GM18951 (cell line): Measurements from ENCODE around the gene PRKAG2.

Experiments
- POLR2A ChIP-seq: IDR thresholded peaks from 4 replicates; pipeline ENCODE4 v1.6.1; 2011; ENCODE audit warnings: mild to moderate bottlenecking; ENCODE audit not compliant: insufficient read length, insufficient read depth; ENCODE audit errors: extremely low read depth
- in situ Hi-C: fragments of 300-500 bp; cut with MboI; formaldehyde crosslinking; loops from one replicate; pipeline ENCODE4 v1.12.0; 2022; ENCODE audit warnings: low sequenced_read_pairs, mixed read lengths, inconsistent platforms; ENCODE audit not compliant: unreplicated experiment

The PRKAG2 gene

DNA sequence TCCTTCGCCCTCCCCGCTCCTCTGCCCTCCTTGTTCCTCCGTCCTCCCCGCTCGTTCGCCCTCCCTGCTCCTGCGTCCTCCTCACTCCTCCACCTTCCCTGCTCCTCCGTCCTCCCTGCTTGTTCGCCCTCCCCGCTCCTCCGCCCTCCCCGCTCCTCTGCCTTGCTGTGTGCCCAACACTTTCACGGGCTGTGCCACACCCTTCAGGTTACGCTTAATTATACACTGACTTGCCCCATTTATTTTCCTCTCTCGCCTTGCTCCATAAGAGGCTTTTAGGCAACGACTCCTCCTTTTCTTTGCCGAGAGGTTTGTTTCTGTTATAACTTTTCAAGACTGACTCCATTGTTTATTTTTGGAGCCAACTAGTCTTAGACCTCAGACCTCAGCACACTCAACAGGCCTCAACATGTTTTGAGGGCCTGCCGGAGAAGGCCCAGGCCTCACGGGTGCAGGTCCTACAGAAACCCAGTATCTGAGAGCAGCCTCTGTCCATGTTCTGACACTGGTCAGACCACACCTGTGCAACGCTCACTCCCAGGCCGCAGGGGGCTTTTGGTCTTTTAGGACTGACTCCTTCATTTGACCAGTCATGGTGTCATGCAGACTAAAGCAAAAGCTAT lies 18.2 kb upstream of the PRKAG2 start:
- in situ Hi-C loops, result no loop called here
- no peak for TF ChIP-seq POLR2A

DNA sequence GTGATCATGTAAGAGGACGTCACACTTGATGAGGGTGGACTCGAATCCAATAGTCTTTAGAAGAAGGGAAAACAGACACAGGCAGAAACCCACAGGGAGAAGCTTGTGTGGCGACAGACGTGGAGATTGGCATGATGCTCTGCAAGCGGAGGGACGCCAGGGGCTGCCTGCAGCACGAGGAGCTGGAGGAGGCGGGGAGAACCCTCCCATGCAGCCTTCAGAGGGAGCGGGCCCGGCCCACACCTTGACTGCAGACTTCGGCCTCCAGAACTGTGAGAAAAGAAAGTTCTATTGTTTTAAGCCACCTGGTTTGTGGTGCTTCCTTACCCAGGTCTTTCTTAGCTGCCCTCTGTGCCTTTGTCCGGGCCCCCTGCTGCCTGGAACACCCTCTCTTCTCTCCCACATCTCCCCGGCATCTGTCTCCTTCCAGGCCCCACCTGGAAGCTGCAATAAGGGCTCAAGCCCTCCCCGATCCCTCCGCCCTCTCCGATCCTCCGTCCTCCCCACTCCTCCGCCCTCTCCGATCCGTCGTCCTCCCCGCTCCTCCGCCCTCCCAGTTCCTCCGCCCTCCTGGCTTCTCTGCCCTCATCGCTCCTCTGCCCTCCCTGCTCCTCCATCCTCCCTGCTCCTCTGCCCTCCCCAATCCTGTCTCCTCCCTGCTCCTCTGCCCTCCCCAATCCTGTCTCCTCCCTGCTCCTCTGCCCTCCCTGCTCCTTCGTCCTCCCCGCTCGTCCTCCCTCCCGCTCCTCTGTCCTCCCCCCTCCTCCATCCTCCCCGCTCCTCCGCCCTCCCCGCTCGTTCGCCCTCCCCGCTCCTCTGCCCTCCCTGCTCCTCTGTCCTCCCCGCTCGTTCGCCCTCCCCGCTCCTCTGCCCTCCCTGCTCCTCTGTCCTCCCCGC lies 17.4 kb upstream of the PRKAG2 start:
- no peak for TF ChIP-seq POLR2A
- in situ Hi-C loops, result no loop called here

DNA sequence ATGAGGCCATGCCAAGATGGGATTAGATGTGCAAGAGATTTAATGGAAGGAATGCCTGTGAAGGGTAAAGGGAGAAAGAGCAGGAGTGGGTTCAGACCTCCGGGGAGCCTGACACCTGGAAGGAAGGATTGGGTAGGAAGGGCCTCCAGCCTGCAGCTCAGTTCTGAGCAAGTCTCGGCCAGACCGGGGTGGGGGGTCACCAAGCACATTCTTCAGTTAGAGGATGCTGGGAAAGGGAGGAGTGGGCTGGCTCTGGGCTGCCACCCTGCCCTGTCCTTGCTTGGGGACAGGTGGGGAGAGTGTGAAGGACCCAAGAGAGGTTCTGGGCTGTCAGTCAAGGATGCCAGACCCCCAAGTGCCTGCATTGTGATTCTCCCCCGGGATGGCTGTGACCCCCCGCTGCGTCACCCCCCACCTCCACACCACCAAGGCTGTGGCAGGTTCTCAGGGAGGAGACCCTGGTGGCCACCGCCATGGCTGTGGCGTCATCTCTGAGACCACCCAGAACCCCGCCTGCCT lies 16.5 kb upstream of the PRKAG2 start:
- in situ Hi-C loops, result no loop called here
- TF ChIP-seq POLR2A, result no peak

DNA sequence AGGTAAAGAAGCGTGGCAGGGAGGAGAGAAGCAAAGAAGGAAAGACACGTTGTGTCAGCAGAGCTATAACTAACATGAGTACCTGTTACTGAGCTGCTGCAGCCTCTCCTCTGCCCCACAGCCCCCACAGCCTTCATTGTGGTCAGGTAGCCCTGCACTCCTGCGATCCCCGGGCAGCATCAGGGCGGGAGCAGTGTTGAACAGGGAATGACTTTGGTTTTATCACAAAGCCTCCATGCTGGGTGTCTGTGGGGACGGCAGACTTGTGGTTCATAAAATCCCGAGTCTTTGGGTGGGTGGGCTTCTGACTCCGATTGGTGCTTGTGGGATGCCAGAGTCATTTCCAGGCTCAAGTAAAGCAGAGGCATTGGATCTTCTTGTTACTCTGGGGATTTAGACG lies 14.8 kb upstream of the PRKAG2 start:
- TF ChIP-seq POLR2A, result no peak
- in situ Hi-C loops, result no loop called here

DNA sequence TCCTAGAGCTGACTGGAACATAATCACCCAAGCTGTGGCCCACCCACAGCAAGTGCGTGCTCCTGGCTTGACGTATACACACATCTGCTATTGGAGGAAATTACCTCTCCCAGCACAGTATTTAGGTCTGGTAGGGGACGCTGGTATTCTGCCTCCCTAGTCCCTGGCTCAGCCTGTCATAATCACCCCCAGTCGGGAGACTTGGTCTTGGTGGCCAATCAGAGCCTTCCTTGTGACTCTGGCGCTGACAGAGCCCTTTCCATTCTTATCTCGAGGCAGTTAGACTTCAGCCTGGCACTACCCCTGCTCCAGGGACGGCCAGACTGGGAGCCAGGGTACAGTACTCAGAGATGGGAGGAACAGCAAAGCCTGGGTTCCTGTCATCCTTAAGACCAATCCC lies 14.3 kb upstream of the PRKAG2 start:
- TF ChIP-seq POLR2A, result no peak
- in situ Hi-C loops, result no loop called here

DNA sequence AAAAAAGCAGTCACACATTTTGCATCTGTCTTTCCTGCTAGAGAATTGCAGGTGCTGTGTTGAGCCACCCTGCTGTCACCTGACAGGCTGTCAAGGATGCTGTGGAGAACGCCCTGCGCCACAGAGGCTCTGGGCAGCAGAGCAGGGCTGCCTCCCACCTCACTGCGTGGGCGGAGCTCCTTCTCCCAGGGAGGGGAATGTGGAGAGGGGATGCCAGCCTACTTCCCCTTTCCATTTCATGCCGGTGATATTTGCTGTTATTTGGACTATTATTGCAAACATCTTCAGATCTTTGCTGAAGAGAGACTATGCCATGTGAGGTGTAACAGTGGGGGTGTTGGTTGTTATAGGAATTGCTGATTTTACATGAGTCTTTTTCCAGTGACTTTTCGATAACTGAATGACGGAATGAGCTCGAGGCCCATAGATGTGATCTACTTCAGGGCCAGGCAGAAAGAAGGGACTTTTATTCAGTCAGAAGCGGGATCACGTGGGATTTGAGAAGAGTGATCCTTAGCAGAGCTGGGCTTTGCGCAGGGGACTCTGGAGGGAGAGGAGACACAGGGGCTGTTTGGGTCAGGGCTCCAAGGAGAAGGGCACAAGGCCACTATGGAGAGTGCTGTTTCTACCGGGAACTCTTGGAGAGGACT lies 13.6 kb upstream of the PRKAG2 start:
- TF ChIP-seq POLR2A, result no peak
- in situ Hi-C loops, result no loop called here

DNA sequence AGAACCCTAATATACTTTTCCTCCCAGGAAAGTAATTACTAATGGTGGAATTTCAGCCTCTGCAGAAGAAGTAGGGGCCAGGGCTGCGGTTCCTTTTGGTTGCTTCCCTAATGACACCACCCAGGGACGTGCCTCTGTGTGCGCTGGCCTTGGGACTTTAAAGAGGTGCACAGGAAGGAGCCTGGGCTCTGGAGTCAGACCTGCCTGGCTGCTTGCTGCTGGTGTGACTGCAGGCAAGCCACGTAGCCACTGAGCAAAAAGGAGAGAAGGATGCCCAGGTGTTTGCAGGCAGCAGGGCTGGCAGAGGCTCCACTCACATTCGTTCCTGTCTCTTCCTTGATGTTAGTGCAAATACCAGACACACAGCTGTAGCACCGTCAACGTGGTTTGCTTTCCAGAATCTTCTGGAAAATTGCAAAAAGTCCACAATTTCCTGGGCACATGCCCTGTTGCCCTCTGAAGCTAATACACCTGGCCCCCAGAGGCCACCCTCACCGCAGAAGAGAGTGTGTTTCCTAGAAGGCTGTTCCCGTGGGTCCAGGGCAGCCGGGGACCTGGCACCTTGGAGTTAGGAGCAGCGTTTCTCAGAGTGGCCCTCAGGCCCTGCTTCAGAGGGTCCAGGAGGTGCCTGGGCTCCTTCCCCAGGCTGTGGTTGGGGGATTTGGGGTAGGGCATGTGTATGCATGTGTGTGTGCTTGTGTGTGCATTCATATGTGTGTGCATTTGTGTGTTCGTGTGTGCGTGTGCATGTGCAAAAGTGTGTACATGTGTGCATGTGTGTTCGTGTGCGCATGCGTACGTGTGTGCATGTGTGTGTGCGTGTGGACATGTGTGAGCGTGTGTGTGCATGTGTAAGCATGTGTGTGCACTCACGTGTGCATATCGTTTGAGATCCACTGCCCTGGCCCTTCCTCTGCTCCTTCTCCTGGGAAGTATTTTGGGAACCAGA lies 12.8 kb upstream of the PRKAG2 start:
- in situ Hi-C loops, result no loop called here

DNA sequence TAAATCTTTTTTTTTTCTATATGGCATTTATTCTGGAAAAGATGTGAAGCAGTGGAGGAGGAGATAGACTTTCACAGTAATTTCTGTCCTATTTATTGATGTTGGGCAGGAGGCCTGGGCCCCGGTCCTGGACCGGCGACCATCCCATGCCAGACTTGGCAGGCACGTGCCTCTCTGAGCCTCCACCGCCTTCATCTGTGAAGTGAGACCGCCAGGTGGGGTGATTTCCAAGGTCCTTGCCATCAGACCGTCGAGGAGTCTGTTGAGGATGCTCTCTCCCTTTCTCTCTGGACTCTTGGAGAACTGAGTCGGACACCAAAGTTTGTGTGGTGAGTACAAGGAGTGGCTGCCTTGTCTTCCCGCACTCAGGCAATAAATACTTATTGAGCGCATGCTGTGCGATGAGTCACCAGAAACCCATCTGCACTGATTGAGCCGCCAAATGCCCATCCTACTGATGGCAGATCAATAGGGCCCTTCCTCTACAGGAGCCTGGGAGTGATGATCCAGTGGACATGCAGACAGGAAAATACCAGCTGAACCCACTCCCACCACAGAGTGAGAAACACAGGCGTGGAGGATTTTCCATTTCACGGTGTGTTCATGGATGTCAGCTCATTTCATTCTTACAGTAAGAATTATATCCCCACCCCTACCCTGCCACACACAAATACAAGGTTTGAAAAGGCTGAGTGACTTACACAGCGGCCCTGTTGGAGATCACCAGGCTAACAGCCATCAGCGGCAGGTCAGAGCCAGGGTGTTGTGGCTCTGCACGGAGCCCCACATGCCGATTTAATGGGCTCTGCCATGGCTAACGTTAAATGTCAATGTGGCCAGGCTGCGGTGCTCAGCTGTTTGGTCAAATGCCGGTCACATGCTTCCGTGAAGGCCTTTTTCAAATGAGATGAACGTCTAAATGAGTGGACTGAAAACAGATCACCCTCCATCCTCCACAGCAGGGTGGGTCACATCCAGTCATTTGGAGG lies 11.5 kb upstream of the PRKAG2 start:
- in situ Hi-C loops, result no loop called here
- TF ChIP-seq POLR2A, result no peak

More for the DNA sequence above, 12.8 kb upstream of the PRKAG2 start:
- no peak for TF ChIP-seq POLR2A

DNA sequence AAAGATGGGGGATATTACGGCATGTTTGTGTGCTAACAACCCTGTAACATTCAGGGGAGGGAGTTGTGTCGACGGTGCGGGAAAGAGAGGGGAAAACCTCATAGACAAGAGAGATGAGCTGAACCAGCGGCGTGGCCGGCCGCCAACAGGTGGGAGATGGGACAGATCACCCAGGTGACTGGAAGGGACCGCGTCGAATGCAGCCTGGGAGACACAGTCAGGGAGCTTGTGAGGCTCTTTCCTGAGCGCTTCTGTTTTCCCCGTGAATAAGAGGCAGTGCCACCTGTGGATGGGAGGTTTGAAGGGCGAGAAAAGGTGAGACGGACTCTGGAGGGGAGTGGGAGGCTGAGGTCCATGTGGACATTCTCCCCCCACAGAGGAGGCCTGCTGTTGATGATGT lies 9.9 kb upstream of the PRKAG2 start:
- TF ChIP-seq POLR2A, result no peak
- in situ Hi-C loops, result no loop called here

DNA sequence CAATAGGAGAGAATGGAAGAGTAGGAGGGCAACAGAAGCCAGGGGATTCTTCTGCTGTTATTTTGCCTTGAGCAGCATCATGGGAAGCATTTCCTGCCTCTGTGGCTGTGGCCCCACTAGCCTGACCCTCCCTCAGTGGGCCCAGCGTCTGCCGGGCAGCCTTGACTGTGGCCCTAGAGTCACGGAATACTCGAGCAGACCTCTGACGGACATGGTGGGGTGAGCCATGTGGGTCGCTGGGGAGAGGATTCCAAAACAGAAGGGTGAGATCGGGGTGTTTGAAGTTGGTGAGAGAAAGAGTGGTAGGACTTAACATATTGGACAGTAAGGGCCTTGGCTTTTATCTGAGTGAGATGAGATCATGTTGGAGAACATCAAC lies 8.3 kb upstream of the PRKAG2 start:
- no peak for TF ChIP-seq POLR2A
- in situ Hi-C loops, result no loop called here

DNA sequence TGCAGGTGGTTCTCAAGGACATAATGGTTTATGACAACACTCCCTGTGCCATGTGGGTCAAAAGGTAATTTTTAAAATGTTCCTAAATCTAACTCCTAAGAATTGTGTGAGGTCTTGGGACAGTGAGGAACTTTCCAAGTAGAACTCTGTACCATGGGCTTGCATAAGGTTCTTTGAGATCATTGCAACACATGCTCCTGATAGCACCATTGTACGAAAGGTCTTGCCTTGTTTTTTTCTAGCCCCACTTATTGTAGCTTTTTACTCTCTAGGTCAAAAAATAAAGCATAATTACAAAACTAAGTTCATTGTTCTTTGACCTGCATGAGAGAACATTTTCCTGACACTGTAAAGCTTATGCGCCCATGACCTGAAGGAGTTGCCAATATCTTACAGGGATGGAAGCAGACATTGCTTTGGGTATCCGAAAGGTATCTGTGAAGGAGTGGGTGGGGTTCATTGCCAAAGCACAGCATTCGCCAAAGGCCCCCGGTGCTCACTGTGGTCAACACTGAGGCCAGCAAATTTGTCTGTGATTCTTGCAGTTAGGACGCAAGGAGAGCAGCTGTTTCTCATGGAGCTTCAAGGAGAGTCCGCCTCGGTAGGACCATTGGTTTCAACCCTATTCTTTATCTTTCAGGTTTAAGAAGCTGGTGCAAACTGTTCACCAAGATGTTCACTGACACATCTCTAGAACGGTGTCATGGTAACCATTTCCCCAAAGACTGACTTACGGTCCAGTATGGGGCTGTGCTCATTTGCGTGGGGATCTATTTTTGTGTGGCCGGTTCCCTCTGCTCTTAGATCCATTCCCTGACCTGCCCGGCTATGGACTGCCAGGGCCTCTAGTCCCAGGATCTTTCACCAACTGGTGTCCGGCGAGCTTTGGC lies 7.6 kb upstream of the PRKAG2 start:
- in situ Hi-C loops, result no loop called here
- TF ChIP-seq POLR2A, result no peak
